Epithelial cell of proximal tubule (primary cell): ENCODE measurements around the gene SUN1. TPM values are rescaled to one million over a fixed set of nuclear protein-coding genes. Genes with fewer than 3 reads are reported as not detected.
A peak's percentile ranks its signal among the peaks of the same experiment; 100 is the strongest.

Experiments
- DNase-seq: peaks from one replicate; pipeline ENCODE4 v3.0.0-alpha.2; 2011; ENCODE audit warnings: low read depth
- H3K4me3 ChIP-seq: 2 replicates; pipeline ENCODE4 v1.5.1; 2011; ENCODE audit warnings: low read depth, mild to moderate bottlenecking, low read length
- total RNA-seq: library from RNA; depleted of rRNA; stranded (reverse); fragments of >200 nt; gene quantifications from 2 replicates; pipeline ENCODE4 v1.2.3, GENCODE V29; 2015
- TF ChIP-seq, protein P1 (sequence below): conservative IDR thresholded peaks from 2 replicates; pipeline ENCODE4 v1.5.1; 2012; ENCODE audit warnings: low read depth, mild to moderate bottlenecking, low read length

Gene SUN1
- total RNA-seq, 1 donor from 2014 or later = 270 TPM

DNA sequence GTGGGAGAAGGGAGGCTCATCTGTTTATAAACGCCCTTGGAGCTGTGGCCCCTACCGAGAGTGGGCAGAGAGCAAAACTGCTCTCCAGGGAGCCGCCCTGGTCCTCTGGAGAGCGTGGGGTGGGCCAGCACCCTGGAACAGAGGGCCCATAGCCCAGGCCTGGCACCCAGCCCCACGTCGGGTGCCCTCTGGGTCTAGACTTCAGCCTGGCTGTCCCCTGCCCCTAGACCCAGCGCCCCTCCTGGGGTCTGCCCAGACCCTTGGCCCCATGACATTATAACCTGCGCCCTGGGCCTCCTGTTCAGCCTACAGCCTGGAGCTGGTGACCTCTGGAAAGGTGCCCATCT, 68.7 kb downstream of the SUN1 start:
- TF ChIP-seq, protein P1, sequence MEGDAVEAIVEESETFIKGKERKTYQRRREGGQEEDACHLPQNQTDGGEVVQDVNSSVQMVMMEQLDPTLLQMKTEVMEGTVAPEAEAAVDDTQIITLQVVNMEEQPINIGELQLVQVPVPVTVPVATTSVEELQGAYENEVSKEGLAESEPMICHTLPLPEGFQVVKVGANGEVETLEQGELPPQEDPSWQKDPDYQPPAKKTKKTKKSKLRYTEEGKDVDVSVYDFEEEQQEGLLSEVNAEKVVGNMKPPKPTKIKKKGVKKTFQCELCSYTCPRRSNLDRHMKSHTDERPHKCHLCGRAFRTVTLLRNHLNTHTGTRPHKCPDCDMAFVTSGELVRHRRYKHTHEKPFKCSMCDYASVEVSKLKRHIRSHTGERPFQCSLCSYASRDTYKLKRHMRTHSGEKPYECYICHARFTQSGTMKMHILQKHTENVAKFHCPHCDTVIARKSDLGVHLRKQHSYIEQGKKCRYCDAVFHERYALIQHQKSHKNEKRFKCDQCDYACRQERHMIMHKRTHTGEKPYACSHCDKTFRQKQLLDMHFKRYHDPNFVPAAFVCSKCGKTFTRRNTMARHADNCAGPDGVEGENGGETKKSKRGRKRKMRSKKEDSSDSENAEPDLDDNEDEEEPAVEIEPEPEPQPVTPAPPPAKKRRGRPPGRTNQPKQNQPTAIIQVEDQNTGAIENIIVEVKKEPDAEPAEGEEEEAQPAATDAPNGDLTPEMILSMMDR = no peak
- no peak for DNase-seq
- H3K4me3 ChIP-seq = no peak overlapping the region

DNA sequence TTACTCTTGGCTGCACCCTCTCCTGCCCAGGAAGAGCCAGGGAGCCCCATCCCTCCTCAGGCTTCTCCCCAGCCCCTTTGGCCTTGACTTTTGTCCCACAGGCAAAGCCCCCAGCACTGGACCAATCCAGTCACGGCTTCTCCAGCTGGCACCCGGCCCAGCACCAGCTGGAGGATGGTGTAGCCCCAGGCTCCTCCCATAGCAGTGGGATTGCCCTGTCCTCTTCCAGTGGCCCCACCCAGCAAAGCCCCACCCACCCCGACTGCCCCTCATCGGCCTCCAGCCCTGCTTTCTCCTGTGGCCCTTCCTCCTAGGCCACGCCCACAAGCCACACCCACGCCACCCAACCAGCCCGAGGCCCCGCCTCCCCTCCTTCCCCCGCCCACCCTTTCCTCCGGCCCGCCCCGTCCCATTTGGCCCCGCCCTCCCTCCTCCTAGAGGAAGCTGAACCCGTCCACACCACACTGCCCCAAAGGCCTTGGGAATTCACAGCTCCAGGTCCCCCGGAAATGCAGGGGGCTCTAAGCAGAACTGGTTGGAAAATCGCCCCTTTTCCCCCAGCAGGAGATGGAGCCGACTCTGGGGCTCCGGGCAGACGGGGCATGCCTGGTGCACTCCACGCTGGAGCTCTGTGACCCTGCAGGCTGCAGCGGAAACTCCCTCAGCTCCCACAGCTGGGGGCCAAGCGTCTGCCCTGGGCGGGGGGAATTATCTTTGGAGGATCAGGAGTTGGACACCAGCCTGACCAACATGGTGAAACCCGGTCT, 69.3 kb downstream of the SUN1 start:
- DNase-seq = peak; percentile 19
- TF ChIP-seq, protein P1 = no peak
- peak overlapping the region; percentile 21 for H3K4me3 ChIP-seq

DNA sequence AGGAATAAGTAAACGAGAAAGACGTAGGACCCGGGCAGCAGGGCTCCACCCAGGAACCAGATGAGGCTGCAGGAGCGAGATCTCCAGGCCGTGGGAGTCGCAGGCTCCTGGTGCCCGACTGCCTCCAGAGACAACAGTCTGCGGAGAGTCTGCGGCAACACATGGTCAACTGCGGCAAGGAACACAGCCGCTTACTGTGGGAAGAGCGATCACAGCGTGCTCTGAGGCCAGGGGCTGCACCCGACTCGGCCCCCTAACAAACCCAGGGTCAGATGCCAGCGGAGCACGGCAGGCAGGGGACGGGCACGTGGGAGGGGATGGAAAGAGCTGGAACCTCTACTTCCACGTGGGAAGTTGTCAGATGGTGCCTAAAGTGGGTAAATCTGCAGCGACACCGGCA, 70.7 kb downstream of the SUN1 start:
- TF ChIP-seq, protein P1 = no peak
- no peak for DNase-seq
- no peak overlapping the region for H3K4me3 ChIP-seq

DNA sequence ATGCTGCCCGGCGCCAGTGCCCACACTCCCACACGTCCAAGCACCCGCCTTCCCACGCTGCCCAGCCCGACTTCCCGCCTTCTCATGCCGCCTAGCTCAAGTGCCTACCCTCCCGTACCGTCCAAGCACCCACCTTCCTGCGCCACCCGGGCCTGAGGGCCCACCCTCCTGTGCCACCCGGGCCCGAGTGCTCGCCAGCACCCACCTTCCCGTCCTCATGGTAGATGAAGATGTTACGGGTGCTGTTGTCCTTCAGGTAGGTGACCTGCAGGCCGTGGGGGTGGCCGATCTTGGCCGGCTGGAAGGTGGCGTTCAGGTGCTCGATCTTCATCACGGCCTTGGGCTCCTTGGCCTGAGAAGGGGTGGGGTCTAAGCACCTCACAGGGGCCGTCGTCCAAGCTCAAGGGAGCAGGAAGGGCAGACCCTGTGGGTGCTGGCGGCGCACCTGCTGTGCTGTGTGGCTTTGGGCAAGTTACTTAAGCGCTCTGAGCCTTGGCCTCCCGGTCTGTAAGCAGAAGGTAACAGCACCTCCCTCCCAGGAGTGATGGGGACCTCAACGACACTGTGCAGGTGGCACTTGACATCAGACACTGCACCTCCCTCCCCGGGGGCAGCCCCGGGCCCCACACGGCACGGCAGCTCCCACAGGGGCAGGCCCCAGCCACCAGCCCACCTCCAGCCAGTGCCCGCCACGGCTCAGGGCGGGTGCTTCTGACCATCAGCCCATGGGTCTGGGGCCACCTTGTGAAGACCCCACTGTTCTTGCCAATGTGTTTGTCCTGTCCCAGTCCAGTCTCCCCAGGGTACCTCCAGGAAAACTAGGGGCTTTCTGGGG, 71.9 kb downstream of the SUN1 start:
- TF ChIP-seq, protein P1 = no peak
- H3K4me3 ChIP-seq = no peak overlapping the region
- no peak for DNase-seq

DNA sequence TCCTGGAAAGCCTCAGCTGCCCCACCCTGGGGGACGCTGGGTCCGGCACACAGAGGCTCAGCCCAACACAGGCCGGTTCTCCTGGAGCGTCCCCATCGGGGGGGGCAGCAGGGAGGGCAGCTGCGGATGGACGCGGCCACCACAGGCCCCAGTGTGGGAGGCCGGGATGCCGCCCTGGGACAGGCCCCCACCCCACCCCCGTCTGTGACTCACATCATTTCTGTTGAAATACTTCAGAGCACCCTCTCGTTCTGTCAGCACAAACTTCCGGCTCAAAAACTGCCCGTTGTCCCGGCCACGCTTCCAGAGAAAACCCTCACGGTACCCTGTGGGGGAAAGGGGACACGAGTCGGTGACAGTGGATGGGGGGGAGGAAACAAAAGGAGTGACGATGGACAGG, 72.6 kb downstream of the SUN1 start:
- TF ChIP-seq, protein P1 = no peak
- no peak for DNase-seq

DNA sequence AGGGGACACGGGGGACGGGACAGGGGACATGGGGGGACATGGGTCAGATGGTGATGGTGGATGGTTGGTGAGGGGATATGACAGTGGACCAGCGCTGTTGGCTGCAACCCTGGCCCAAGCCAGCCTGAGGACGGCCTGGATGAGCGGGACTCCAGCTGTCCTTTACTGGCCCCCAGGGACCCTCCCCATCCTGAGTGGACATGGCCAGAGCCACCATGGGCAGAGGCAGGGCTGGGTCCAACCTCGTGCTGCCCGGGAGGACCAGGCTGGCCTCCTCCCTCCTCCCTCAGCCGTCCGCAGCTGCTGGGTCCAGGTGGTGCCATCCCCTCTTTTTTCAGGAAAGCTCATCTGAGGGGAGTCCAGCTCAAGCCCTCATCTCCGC, 74.5 kb downstream of the SUN1 start:
- no peak overlapping the region for H3K4me3 ChIP-seq
- no peak for DNase-seq
- TF ChIP-seq, protein P1 = no peak

More for the DNA sequence above, 72.6 kb downstream of the SUN1 start:
- no peak overlapping the region for H3K4me3 ChIP-seq
